ACC112 (cell line): ENCODE results near the gene HGFAC.

ENCODE experiments used
- H2AFZ ChIP-seq: fragments of 200-600 bp; sonication (generic); one replicate; pipeline ENCODE4 v1.6.0; 2017; ENCODE audit warnings: antibody characterized with exemption, low read length; ENCODE audit not compliant: unreplicated experiment
- H3K27ac ChIP-seq: fragments of 200-600 bp; sonication (generic); 2 replicates; pipeline ENCODE4 v1.5.1; 2014; ENCODE audit warnings: low read depth, mild to moderate bottlenecking, antibody characterized with exemption, low read length, moderate library complexity
- H3K27me3 ChIP-seq: fragments of 200-600 bp; sonication (generic); 2 replicates; pipeline ENCODE4 v1.6.1; 2014; ENCODE audit warnings: mild to moderate bottlenecking, antibody characterized with exemption, low read length, moderate library complexity, mixed read lengths; ENCODE audit not compliant: insufficient read depth
- H3K36me3 ChIP-seq: fragments of 200-600 bp; sonication (generic); 2 replicates; pipeline ENCODE4 v1.6.1; 2016; ENCODE audit warnings: mild to moderate bottlenecking, antibody characterized with exemption, low read length, moderate library complexity, mixed read lengths; ENCODE audit not compliant: insufficient read depth
- H3K4me1 ChIP-seq: fragments of 200-600 bp; sonication (generic); one replicate; pipeline ENCODE4 v1.6.1; 2016; ENCODE audit warnings: low read length, mixed read lengths; ENCODE audit not compliant: insufficient read depth, unreplicated experiment, control insufficient read depth
- H3K4me3 ChIP-seq: fragments of 200-600 bp; sonication (generic); 2 replicates; pipeline ENCODE4 v1.5.1; 2014; ENCODE audit warnings: mild to moderate bottlenecking, low read depth, low read length
- H3K79me2 ChIP-seq: fragments of 200-600 bp; sonication (generic); one replicate; pipeline ENCODE4 v1.6.0; 2016; ENCODE audit warnings: low read length; ENCODE audit not compliant: control insufficient read depth, unreplicated experiment, insufficient read depth

The HGFAC gene

DNA sequence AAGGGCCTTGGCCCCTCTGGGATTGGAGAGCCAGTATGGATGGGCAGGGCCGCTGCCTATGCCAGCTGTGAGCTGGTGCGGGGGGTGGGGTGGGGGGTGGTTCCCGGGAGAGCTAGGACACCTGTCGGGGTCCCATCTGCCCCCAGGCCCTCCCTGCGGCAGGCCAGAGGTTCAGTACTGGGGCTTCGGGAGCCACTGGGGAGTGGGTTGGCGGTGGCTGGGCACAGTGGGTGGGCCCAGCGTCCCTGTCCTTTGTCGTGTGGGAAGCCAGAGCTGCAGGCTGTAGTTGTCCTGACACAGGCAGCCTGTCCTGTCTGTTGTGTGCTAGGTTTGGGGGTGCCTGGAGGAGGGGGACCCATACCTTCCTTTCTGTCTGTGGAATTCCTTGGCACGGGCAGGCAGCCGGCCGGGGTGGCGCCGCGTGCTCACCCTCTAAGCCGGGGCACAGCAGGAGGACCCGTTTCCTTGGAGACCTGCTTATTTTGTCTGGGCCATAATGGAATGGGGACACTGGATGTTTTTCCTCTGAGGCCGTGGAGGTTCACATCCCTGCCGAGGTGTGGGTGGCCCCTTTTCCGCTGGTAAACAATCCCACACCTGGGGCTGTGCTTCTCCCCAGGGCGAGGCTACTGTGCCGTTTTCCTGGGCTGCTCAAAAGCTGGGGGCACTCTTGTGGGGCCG, 36.1 kb downstream of the HGFAC start:
- no peaks in the 10 kb centered on the region for H3K27me3 ChIP-seq
- no peaks in the 10 kb centered on the region for H3K36me3 ChIP-seq
- H3K4me3 ChIP-seq, result no peak overlapping the region
- no peak overlapping the region for H3K27ac ChIP-seq
- no peak overlapping the region for H2AFZ ChIP-seq
- no peaks in the 10 kb centered on the region for H3K4me1 ChIP-seq
- no peaks in the 10 kb centered on the region for H3K79me2 ChIP-seq

DNA sequence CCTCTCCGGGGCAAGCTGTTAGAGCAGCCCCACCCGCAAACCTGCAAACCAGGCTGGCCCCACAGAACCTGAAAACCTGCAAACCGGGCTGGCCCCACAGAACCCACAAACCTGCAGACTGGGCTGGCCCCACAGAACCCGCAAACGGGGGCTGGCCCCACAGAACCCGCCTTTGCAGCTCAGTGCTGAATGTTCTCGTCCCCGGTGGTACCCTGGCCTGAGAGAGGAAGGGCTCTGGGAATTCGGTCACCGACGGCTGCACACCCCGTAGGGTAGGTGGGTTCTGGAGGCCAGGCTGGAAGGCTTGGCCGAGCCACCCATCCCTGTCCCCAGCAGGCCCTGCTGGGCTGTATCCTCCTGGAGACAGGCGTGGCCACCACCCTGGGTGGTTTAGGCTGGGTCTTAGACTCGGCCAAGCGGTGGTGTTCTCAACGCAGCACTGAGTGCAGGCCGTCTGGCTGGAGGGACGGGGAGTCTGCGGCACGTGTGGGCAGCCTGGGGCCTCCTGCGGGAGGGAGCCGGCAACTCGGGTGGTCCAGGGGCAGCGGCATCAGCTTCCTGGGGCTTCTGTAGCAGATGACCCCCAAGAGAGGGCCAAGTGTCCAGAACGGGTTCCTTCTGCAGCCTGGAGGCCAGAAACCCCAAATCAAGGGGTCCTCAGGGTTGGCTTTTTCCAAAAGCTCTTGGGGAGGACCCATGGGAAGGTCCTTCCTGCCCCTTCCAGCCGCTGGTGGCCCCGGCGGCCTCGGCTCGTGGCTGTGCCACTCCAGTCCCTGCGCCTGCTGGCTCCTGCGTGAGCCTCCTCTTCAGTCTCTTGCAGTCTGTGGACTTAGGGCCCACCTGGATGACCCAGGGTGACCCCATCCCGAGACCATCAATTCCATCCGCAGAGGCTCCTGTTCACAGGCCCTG, 36.9 kb downstream of the HGFAC start:
- H2AFZ ChIP-seq, result no peak overlapping the region
- H3K27ac ChIP-seq, result no peak overlapping the region
- no peaks in the 10 kb centered on the region for H3K27me3 ChIP-seq
- H3K79me2 ChIP-seq, result no peaks in the 10 kb centered on the region
- no peak overlapping the region for H3K4me3 ChIP-seq
- H3K4me1 ChIP-seq, result no peaks in the 10 kb centered on the region
- no peaks in the 10 kb centered on the region for H3K36me3 ChIP-seq

DNA sequence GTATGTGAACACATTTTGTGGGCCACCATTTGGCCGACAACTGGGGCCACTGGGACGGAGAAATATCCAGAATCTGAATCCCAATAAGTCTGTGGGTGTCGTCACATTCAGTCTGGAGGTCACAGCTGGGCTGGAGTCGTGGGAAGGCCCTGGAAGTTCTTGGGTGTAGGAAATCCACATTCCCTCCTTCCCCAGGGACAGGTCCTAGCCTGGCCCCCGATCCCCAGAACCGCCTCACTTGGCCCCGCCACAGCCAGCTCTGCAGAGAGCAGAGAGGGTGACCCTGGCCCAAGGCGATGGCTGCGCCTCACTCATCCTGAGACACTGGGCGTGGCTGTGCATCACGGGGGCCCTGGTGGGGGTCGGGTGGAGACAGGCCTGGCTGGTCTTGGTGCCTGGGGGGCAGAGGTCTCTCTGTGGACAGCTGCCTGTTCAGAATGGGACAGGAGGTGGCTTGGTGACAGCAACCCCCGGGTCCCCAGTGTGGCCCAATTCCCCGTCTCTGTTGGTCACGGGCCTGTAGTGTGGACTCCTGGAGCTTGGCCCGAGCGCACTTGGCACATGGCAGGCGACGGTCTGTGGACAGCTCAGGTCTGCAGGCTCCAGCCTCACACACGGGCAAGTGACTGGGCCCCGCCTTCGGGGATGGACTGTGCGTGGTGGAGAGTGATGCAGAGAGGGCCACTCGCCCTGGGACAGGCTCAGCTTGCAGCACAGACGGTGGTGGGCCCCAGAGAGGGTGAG, 37.8 kb downstream of the HGFAC start:
- Histone ChIP-seq H2AFZ (no peak overlapping the region), H3K36me3 (no peaks in the 10 kb centered on the region), H3K27ac (no peak overlapping the region), H3K4me3 (no peak overlapping the region), H3K4me1 (no peaks in the 10 kb centered on the region), H3K79me2 (no peaks in the 10 kb centered on the region), H3K27me3 (peaks cover 6% of the 10 kb centered on the region; the same call in 1 of the 2 replicates)

DNA sequence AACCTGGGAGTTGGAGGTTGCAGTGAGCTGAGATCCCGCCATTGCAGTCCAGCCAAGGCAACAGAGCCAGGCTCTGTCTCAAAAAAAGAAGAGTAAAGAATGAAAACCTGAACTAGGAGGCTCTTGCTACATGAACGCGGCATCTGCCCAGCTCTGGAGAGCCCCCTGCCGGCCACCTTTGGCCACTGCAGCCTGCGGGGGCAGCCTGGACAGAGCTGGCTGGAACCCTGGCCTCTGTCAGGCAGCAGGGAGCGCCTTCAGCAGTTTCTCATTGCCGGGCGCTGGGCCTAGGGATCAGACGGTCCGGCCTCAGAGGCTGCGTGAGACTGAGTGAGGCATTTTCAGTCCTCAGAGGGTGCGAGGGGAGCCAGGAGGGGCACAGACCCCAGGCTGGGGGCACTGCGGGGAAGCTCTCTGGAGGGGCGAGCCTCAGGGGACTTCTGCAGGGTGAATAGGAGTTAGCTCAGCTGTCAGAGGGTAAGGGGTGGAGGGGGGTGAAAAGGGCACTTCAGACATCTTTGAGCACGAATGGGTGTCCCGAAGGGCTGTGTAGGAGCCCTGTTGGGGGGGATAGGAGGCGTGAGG, 38.9 kb downstream of the HGFAC start:
- Histone ChIP-seq H3K4me3 (no peak overlapping the region), H3K27me3 (peaks cover 9% of the 10 kb centered on the region; the same call in 1 of the 2 replicates), H3K27ac (no peak overlapping the region), H3K79me2 (no peaks in the 10 kb centered on the region), H3K36me3 (no peaks in the 10 kb centered on the region), H3K4me1 (no peaks in the 10 kb centered on the region), H2AFZ (no peak overlapping the region)

DNA sequence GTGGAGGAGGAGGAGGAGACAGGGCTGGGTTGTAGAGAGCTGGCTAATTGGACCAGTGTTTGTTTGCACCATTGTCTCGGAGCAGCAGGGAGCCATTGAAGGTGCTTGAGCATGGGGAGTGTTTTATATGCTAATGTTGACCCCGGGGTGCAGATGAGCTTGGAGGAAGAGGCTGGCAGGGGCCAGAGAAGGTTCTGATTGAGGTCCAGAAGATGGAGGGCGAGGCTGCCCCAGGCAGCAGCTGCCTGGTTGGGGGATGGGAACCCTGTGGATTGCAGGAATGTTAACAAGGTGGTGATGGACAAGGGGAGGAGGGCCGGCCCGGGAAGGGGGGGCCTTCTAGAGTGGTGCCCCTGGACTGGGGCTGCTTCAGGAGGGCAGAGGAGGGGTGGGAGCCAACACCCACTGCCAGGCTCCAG, 39.4 kb downstream of the HGFAC start:
- Histone ChIP-seq H3K36me3 (no peaks in the 10 kb centered on the region), H3K4me3 (no peak overlapping the region), H3K27me3 (peaks cover 9% of the 10 kb centered on the region; the same call in 1 of the 2 replicates), H3K4me1 (no peaks in the 10 kb centered on the region), H3K79me2 (no peaks in the 10 kb centered on the region), H3K27ac (no peak overlapping the region), H2AFZ (no peak overlapping the region)

DNA sequence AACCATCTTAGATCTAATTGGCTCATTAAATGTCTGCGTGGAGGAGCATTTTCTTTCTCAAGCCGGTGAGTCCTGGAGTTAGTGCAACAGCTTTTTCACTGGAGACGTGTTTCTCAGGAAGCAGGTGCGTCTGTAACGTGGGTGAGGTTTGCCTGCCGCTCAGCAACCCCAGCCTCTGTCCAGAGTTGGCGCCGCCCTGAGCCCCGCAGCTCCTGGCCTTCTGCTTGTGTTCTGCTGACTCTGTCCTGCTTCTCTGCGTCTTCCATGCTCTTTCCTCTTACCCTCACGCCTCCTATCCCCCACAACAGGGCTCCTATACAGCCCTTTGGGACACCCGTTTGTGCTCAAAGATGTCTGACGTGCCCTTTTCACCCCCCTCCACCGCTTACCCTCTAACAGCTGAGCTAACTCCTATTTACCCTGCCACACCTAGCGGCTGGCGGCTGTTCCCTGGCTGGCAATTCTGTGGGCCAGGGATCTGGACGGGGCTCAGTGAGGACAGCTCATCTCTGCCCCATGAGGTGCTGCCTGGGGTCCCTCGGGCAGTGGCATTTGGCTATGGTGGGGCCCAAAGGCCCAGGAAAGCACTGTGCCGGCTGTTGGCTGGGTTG, 40.1 kb downstream of the HGFAC start:
- no peak overlapping the region for H3K27ac ChIP-seq
- H3K79me2 ChIP-seq, result no peaks in the 10 kb centered on the region
- no peak overlapping the region for H2AFZ ChIP-seq
- H3K27me3 ChIP-seq, result peaks cover 9% of the 10 kb centered on the region; the same call in 1 of the 2 replicates
- no peaks in the 10 kb centered on the region for H3K4me1 ChIP-seq
- no peaks in the 10 kb centered on the region for H3K36me3 ChIP-seq
- no peak overlapping the region for H3K4me3 ChIP-seq

DNA sequence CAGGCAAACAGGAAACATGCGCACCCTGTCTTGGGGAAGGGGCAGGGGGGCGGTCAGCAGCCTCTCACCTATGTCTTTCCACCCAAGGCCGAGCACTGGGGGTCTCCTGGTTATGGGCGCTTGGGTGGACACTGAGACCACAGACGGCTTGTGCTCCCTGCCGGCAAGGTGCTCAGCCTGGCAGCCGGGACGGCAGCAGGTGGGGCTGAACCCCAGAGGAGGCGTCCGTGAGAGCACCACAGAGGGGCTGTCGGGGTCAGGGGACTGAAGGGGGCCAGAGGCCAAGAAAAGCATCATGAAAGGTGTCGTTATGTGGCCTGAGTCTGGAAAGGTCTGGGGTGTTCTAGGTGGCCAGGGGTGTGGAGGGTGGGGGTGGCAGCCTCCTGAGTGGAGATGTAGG, 40.9 kb downstream of the HGFAC start:
- Histone ChIP-seq H3K27me3 (peaks cover 9% of the 10 kb centered on the region; the same call in 1 of the 2 replicates), H2AFZ (no peak overlapping the region), H3K4me1 (no peaks in the 10 kb centered on the region)

DNA sequence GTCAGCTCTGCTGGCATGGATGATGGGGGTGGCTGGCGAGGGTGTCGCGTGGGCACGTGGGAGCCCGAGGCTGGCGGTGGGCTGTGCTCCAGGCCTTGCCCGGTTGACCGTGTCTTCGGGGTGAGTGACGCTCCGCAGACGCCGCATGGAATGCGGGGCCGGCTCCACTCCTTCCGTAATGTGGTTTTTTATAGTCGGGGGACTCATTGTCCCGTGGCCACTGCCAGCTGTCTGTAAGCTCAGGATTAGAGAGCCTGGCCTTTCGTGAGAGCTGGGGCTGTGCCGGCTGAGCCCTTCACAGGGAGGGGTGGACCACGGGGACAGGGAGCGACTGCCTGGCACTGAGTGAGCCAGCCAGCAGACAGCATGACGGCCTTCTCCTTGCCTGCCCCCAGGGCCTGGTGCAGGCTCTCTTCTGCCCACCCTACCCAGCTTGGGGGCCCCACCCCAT, 41.7 kb downstream of the HGFAC start:
- Histone ChIP-seq H2AFZ (no peak overlapping the region), H3K27me3 (peaks cover 9% of the 10 kb centered on the region; the same call in 1 of the 2 replicates), H3K79me2 (no peaks in the 10 kb centered on the region), H3K36me3 (no peaks in the 10 kb centered on the region), H3K27ac (no peak overlapping the region), H3K4me1 (no peaks in the 10 kb centered on the region), H3K4me3 (no peak overlapping the region)

More for the DNA sequence above, 40.9 kb downstream of the HGFAC start:
- no peak overlapping the region for H3K4me3 ChIP-seq
- no peaks in the 10 kb centered on the region for H3K79me2 ChIP-seq
- H3K36me3 ChIP-seq, result no peaks in the 10 kb centered on the region
- no peak overlapping the region for H3K27ac ChIP-seq

DNA sequence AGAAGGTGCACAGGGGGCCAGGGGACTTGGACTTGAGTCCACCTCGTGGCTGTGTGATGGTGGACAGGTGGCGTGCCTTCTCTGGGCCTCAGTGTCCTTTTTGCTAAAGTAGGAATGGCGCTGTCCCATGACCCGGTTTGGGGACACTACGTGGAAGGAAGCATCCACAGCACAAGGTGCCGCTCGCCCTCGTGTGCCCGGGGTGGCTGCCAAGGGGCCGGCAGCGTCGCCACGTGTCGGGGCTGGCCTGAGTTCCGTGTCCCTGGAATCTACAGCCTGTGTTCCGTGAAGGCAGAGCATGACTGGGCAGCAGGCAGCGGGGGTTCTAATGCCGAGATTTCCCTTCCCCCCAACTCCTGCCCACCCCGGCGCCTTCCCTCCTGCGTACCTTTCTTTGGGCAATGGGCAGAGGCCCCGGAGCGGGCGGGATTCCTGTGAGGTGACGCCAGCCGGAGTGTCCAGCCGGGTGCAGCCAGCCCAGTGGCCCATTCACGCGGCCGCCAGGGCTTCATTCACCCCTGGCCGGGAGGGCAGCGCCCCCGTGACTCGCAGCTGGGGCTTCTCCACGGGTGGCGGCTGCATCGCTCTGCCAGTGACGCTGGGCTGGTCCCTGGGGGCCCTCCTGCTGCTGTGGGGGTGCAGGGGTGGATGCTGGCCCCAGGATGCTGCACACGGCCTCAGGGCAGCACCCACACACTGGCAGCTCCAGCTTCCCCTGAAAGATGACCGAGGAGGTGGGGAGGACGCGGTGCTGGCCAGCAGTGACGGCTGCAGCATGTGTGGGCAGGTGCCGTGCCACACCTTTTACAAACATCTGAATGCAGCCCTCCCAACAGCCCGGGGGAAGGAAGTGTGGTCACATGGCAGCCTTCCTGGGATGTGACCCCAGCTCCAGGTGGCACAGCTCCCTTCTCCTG, 42.5 kb downstream of the HGFAC start:
- H3K27ac ChIP-seq, result no peak overlapping the region
- H3K36me3 ChIP-seq, result no peaks in the 10 kb centered on the region
- no peak overlapping the region for H2AFZ ChIP-seq
- peaks cover 9% of the 10 kb centered on the region; the same call in 1 of the 2 replicates for H3K27me3 ChIP-seq
- no peaks in the 10 kb centered on the region for H3K79me2 ChIP-seq
- no peak overlapping the region for H3K4me3 ChIP-seq
- no peaks in the 10 kb centered on the region for H3K4me1 ChIP-seq
